ENCODE results near the gene SMG6.

DNA sequence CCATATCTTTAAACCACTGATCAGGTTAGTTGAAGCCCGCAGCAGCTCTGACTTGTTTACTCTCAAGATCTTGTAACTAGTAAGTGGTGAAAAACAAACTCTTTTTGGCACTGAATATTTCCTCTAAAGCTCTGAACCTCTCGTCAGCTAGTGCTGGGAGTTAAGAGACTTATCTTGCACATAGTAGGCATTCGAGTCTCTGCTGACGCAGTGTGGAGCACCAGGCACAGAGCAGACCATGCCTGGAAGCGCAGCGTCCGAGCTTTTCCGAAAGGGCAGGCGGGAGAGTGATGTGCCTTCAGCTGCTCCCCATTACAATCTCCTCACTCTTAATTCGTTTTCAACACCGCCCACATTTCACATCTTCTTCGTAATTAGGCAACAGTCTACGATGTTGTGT, 63.0 kb downstream of the SMG6 start:
- TF ChIP-seq CEBPB (IDR thresholded peaks at IDR 0.05; ENCODE audit: borderline replicate concordance, low read depth, low read length) (no peak), MEF2D (CRISPR knock-in tag; IDR thresholded peaks at IDR 0.05) (no peak), MAZ (IDR thresholded peaks at IDR 0.05; ENCODE audit: borderline replicate concordance, low read depth, low read length) (no peak), MAZ (CRISPR knock-in tag; IDR thresholded peaks at IDR 0.05; ENCODE audit: low read depth) (no peak), MXI1 (IDR thresholded peaks at IDR 0.05; ENCODE audit: borderline replicate concordance, low read depth, low read length) (no peak), KLF13 (CRISPR knock-in tag; IDR thresholded peaks at IDR 0.05) (no peak), ZNF678 (CRISPR knock-in tag; IDR thresholded peaks at IDR 0.05) (no peak), FOXM1 (CRISPR knock-in tag; IDR thresholded peaks at IDR 0.05) (no peak), MIER2 (CRISPR knock-in tag; IDR thresholded peaks at IDR 0.05) (no peak), PRDM10 (CRISPR knock-in tag; IDR thresholded peaks at IDR 0.05; ENCODE audit: low read depth) (no peak), SNAI1 (CRISPR knock-in tag; IDR thresholded peaks at IDR 0.05; ENCODE audit: borderline replicate concordance) (no peak), NR2F2 (IDR thresholded peaks at IDR 0.05; ENCODE audit: borderline replicate concordance, low read depth) (no peak), MYNN (CRISPR knock-in tag; IDR thresholded peaks at IDR 0.05; ENCODE audit: low read depth) (no peak)
- TF ChIP-seq, protein P1, sequence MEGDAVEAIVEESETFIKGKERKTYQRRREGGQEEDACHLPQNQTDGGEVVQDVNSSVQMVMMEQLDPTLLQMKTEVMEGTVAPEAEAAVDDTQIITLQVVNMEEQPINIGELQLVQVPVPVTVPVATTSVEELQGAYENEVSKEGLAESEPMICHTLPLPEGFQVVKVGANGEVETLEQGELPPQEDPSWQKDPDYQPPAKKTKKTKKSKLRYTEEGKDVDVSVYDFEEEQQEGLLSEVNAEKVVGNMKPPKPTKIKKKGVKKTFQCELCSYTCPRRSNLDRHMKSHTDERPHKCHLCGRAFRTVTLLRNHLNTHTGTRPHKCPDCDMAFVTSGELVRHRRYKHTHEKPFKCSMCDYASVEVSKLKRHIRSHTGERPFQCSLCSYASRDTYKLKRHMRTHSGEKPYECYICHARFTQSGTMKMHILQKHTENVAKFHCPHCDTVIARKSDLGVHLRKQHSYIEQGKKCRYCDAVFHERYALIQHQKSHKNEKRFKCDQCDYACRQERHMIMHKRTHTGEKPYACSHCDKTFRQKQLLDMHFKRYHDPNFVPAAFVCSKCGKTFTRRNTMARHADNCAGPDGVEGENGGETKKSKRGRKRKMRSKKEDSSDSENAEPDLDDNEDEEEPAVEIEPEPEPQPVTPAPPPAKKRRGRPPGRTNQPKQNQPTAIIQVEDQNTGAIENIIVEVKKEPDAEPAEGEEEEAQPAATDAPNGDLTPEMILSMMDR (CRISPR knock-in tag; IDR thresholded peaks at IDR 0.05) = no peak

Data from HepG2 (cell line).